GM23248 (cell line): ENCODE data around the gene RALGPS1. TPM values are rescaled to one million over a fixed set of nuclear protein-coding genes. Genes with fewer than 3 reads are reported as not detected.

Experiments
- DNase-seq: peaks from one replicate; pipeline ENCODE4 v3.0.0-alpha.2; 2015
- H2AFZ ChIP-seq: fragments of 200-600 bp; sonication (generic); 2 replicates; pipeline ENCODE4 v1.6.1; 2016; ENCODE audit warnings: antibody characterized with exemption
- H3F3A ChIP-seq: fragments of 200-600 bp; sonication (generic); 2 replicates; pipeline ENCODE4 v1.6.1; 2016; ENCODE audit warnings: mild to moderate bottlenecking, antibody characterized with exemption, mixed run types; ENCODE audit not compliant: insufficient read depth
- H3K27ac ChIP-seq: fragments of 200-600 bp; sonication (generic); 2 replicates; pipeline ENCODE4 v1.5.1; 2016; ENCODE audit warnings: mild to moderate bottlenecking
- H3K27me3 ChIP-seq: fragments of 200-600 bp; sonication (generic); replicated peaks from 2 replicates; pipeline ENCODE4 v1.6.1; 2016; ENCODE audit warnings: mild to moderate bottlenecking; ENCODE audit not compliant: insufficient read depth
- H3K36me3 ChIP-seq: fragments of 200-600 bp; sonication (generic); 2 replicates; pipeline ENCODE4 v1.6.1; 2016; ENCODE audit warnings: low read depth, mild to moderate bottlenecking
- H3K4me1 ChIP-seq: fragments of 200-600 bp; sonication (generic); 2 replicates; pipeline ENCODE4 v1.6.1; 2016; ENCODE audit warnings: mild to moderate bottlenecking; ENCODE audit not compliant: insufficient read depth
- H3K4me2 ChIP-seq: fragments of 200-600 bp; sonication (generic); one replicate; pipeline ENCODE4 v1.6.1; 2016; ENCODE audit warnings: mild to moderate bottlenecking; ENCODE audit not compliant: unreplicated experiment
- H3K4me3 ChIP-seq: fragments of 200-600 bp; sonication (generic); 2 replicates; pipeline ENCODE4 v1.5.1; 2016; ENCODE audit warnings: mild to moderate bottlenecking
- H3K79me2 ChIP-seq: fragments of 200-600 bp; sonication (generic); 2 replicates; pipeline ENCODE4 v1.6.1; 2016; ENCODE audit warnings: mild to moderate bottlenecking; ENCODE audit not compliant: insufficient read depth
- H3K9ac ChIP-seq: fragments of 200-600 bp; sonication (generic); 2 replicates; pipeline ENCODE4 v1.6.1; 2016; ENCODE audit warnings: mild to moderate bottlenecking
- H3K9me2 ChIP-seq: fragments of 200-600 bp; sonication (generic); 2 replicates; pipeline ENCODE4 v1.6.1; 2016; ENCODE audit warnings: mixed run types, mild to moderate bottlenecking, moderate library complexity; ENCODE audit not compliant: insufficient read depth
- H3K9me3 ChIP-seq: fragments of 200-600 bp; sonication (generic); one replicate; pipeline ENCODE4 v1.6.1; 2017; ENCODE audit warnings: low read depth
- H4K20me1 ChIP-seq: fragments of 200-600 bp; sonication (generic); 2 replicates; pipeline ENCODE4 v1.6.0; 2016; ENCODE audit not compliant: insufficient read depth
- EZH2 ChIP-seq: fragments of 200-600 bp; sonication (generic); IDR thresholded peaks from 2 replicates; pipeline ENCODE4 v1.6.1; 2018; ENCODE audit warnings: antibody characterized with exemption, mild to moderate bottlenecking; ENCODE audit not compliant: insufficient read depth, poor library complexity, severe bottlenecking
- EZH2phosphoT487 ChIP-seq: fragments of 200-600 bp; sonication (generic); IDR thresholded peaks from 2 replicates; pipeline ENCODE4 v1.6.1; 2018; ENCODE audit warnings: antibody characterized with exemption, moderate library complexity, mild to moderate bottlenecking, low read depth; ENCODE audit not compliant: insufficient read depth
- WGBS, 2 experiments: methylation state at CpG; one replicate each; pipeline ENCODE4 v1.1.6; 2015 to 2017; ENCODE audit warnings: low lambda C conversion rate in 2 of 2, low coverage in 1 of 2; ENCODE audit errors: missing lambda C conversion rate in 2 of 2; 5-methylcytosine and 5-hydroxymethylcytosine counted together
- in situ Hi-C: fragments of 300-500 bp; cut with MboI; formaldehyde crosslinking; loops from 2 replicates; pipeline ENCODE4 v1.15.0; 2020
- polyA plus RNA-seq: library from polyadenylated mRNA; unstranded; fragments of >200 nt; fragmentation: Nextera tagmentation; extraction: Ambion mirVana; gene quantifications from 2 replicates; pipeline ENCODE4 v1.2.1, GENCODE V29; 2016
- total RNA-seq: library from RNA; depleted of rRNA; stranded (reverse); fragments of >200 nt; shearing (Covaris generic); gene quantifications from 2 replicates; pipeline ENCODE4 v1.2.3, GENCODE V29; 2014

RALGPS1 gene
- total and polyA plus RNA-seq, 2 experiments from 2014 or later = 0.54 to 1.8 TPM

- WGBS, 2 experiments = 70 to 87% methylated on average over 3 to 4 of the region's 4 CpGs
- Histone ChIP-seq H3K4me3 (no peak overlapping the region), H3K36me3 (peaks cover 12% of the 10 kb centered on the region; the same call in 1 of the 2 replicates), H3K4me2 (no peak overlapping the region), H3K27ac (no peak overlapping the region), H3K79me2 (peaks cover 92% of the 10 kb centered on the region), H3K4me1 (no peaks in the 10 kb centered on the region), H4K20me1 (peaks cover 5% of the 10 kb centered on the region; the same call in 1 of the 2 replicates), H3K27me3 (no peaks in the 10 kb centered on the region), H3K9me3 (no peaks in the 10 kb centered on the region), H3K9ac (no peak overlapping the region), H3K9me2 (no peaks in the 10 kb centered on the region), H2AFZ (no peak overlapping the region), H3F3A (peaks cover 21% of the 10 kb centered on the region)
- in situ Hi-C loops = no loop called here
- no peak for TF ChIP-seq EZH2phosphoT487
- TF ChIP-seq EZH2 = no peak
- no peak for DNase-seq
Measured at GRCh38 chr9:126875756-126876510, 38.6 kb upstream of the RALGPS1 start.

GRCh38 chr9:126876531-126876930, 38.1 kb upstream of the RALGPS1 start:
- H3K9me3 ChIP-seq = no peaks in the 10 kb centered on the region
- H3K36me3 ChIP-seq = peaks cover 16% of the 10 kb centered on the region; the same call in 1 of the 2 replicates
- H3K4me3 ChIP-seq = no peak overlapping the region
- H3K4me2 ChIP-seq = no peak overlapping the region
- H3F3A ChIP-seq = peaks cover 21% of the 10 kb centered on the region
- in situ Hi-C loops = no loop called here
- H3K9ac ChIP-seq = no peak overlapping the region
- 47 to 52% methylated on average over 4 of the region's 4 CpGs for WGBS, 2 experiments
- TF ChIP-seq EZH2phosphoT487 (no peak), EZH2 (no peak)
- H4K20me1 ChIP-seq = peaks cover 5% of the 10 kb centered on the region; the same call in 1 of the 2 replicates
- H3K9me2 ChIP-seq = no peaks in the 10 kb centered on the region
- H3K27me3 ChIP-seq = no peaks in the 10 kb centered on the region
- H3K79me2 ChIP-seq = peaks cover 90% of the 10 kb centered on the region
- no peak for DNase-seq
- H3K27ac ChIP-seq = no peak overlapping the region
- H2AFZ ChIP-seq = no peak overlapping the region
- no peaks in the 10 kb centered on the region for H3K4me1 ChIP-seq

GRCh38 chr9:126877418-126877817, 37.2 kb upstream of the RALGPS1 start:
- peaks cover 21% of the 10 kb centered on the region for H3F3A ChIP-seq
- DNase-seq = no peak
- no peaks in the 10 kb centered on the region for H3K4me1 ChIP-seq
- no peaks in the 10 kb centered on the region for H3K9me2 ChIP-seq
- H3K9me3 ChIP-seq = no peaks in the 10 kb centered on the region
- H2AFZ ChIP-seq = no peak overlapping the region
- no peak overlapping the region for H3K9ac ChIP-seq
- no peak overlapping the region for H3K27ac ChIP-seq
- in situ Hi-C loops = no loop called here
- peaks cover 5% of the 10 kb centered on the region; the same call in 1 of the 2 replicates for H4K20me1 ChIP-seq
- TF ChIP-seq EZH2phosphoT487 (no peak), EZH2 (no peak)
- 89 to 94% methylated on average over 9 of the region's 9 CpGs for WGBS, 2 experiments
- peaks cover 18% of the 10 kb centered on the region; the same call in 1 of the 2 replicates for H3K36me3 ChIP-seq
- H3K4me2 ChIP-seq = no peak overlapping the region
- no peak overlapping the region for H3K4me3 ChIP-seq
- no peaks in the 10 kb centered on the region for H3K27me3 ChIP-seq
- peaks cover 90% of the 10 kb centered on the region for H3K79me2 ChIP-seq

GRCh38 chr9:126879288-126879687, 35.3 kb upstream of the RALGPS1 start:
- 63 to 65% methylated on average over 9 of the region's 9 CpGs for WGBS, 2 experiments
- Histone ChIP-seq H3K27ac (no peak overlapping the region), H2AFZ (no peak overlapping the region), H3K9me2 (no peaks in the 10 kb centered on the region), H3K4me2 (no peak overlapping the region), H3K9ac (no peak overlapping the region), H3K4me3 (no peak overlapping the region), H3K36me3 (peaks cover 18% of the 10 kb centered on the region; the same call in 1 of the 2 replicates), H3K79me2 (peaks cover 91% of the 10 kb centered on the region), H3K9me3 (no peaks in the 10 kb centered on the region), H3K27me3 (no peaks in the 10 kb centered on the region), H3K4me1 (no peaks in the 10 kb centered on the region), H4K20me1 (peaks cover 5% of the 10 kb centered on the region; the same call in 1 of the 2 replicates), H3F3A (peaks cover 21% of the 10 kb centered on the region)
- no peak for TF ChIP-seq EZH2
- no peak for TF ChIP-seq EZH2phosphoT487
- no peak for DNase-seq
- in situ Hi-C loops = no loop called here
